Neural progenitor cell (in vitro differentiated cells): Measurements from ENCODE around the gene ZNRF1. TPM values are rescaled to one million over a fixed set of nuclear protein-coding genes. Genes with fewer than 3 reads are reported as not detected.

Experiments used
- DNase-seq: peaks from one replicate; pipeline ENCODE4 v3.0.0-alpha.2; 2016; ENCODE audit warnings: low spot score
- H2AFZ ChIP-seq: fragments of 200-600 bp; sonication (generic); replicated peaks from 2 replicates; pipeline ENCODE4 v1.6.1; 2016; ENCODE audit warnings: antibody characterized with exemption
- H3F3A ChIP-seq: fragments of 200-600 bp; sonication (generic); 2 replicates; pipeline ENCODE4 v1.6.1; 2016; ENCODE audit warnings: antibody characterized with exemption, low read depth
- H3K27ac ChIP-seq: fragments of 200-600 bp; sonication (generic); 2 replicates; pipeline ENCODE4 v1.5.1; 2016; ENCODE audit warnings: mild to moderate bottlenecking
- H3K27me3 ChIP-seq: fragments of 200-600 bp; sonication (generic); 2 replicates; pipeline ENCODE4 v1.6.1; 2016; ENCODE audit warnings: mild to moderate bottlenecking, moderate library complexity
- H3K36me3 ChIP-seq: fragments of 200-600 bp; sonication (generic); 2 replicates; pipeline ENCODE4 v1.5.1; 2016
- H3K4me1 ChIP-seq: fragments of 200-600 bp; sonication (generic); 2 replicates; pipeline ENCODE4 v1.6.1; 2016; ENCODE audit warnings: mixed run types
- H3K4me2 ChIP-seq: fragments of 200-600 bp; sonication (generic); 2 replicates; pipeline ENCODE4 v1.6.1; 2016
- H3K4me3 ChIP-seq: fragments of 200-600 bp; sonication (generic); 2 replicates; pipeline ENCODE4 v1.5.1; 2016
- H3K79me2 ChIP-seq: fragments of 200-600 bp; sonication (generic); 2 replicates; pipeline ENCODE4 v1.6.1; 2016; ENCODE audit warnings: low read depth
- H3K9ac ChIP-seq: fragments of 200-600 bp; sonication (generic); 2 replicates; pipeline ENCODE4 v1.6.1; 2016
- H3K9me3 ChIP-seq: fragments of 200-600 bp; sonication (generic); 2 replicates; pipeline ENCODE4 v1.5.1; 2016; ENCODE audit warnings: low read depth
- H4K20me1 ChIP-seq: fragments of 200-600 bp; sonication (generic); 2 replicates; pipeline ENCODE4 v1.6.1; 2016; ENCODE audit warnings: low read depth
- H3K27ac Mint-ChIP-seq: 3 replicates; pipeline ENCODE4 v1.8.0; 2021; ENCODE audit warnings: mixed read lengths
- H3K27me3 Mint-ChIP-seq: 2 replicates; pipeline ENCODE4 v1.8.0; 2022; ENCODE audit warnings: low read depth, mild to moderate bottlenecking, inconsistent platforms, moderate library complexity, mixed read lengths; ENCODE audit not compliant: insufficient read depth
- H3K36me3 Mint-ChIP-seq: 3 replicates; pipeline ENCODE4 v1.8.0; 2021; ENCODE audit warnings: mixed read lengths
- H3K4me1 Mint-ChIP-seq: 3 replicates; pipeline ENCODE4 v1.8.0; 2021; ENCODE audit warnings: mixed read lengths
- H3K4me3 Mint-ChIP-seq: 3 replicates; pipeline ENCODE4 v1.8.0; 2021; ENCODE audit warnings: mild to moderate bottlenecking, moderate library complexity, mixed read lengths
- H3K9me3 Mint-ChIP-seq: 3 replicates; pipeline ENCODE4 v1.8.0; 2020; ENCODE audit warnings: mixed read lengths
- CTCF ChIP-seq: fragments of 200-600 bp; sonication (generic); IDR thresholded peaks from 2 replicates; pipeline ENCODE4 v1.5.1; 2017; ENCODE audit warnings: antibody characterized with exemption, mild to moderate bottlenecking
- EZH2 ChIP-seq: fragments of 200-600 bp; sonication (generic); IDR thresholded peaks from 2 replicates; pipeline ENCODE4 v1.6.1; 2017; ENCODE audit warnings: antibody characterized with exemption, mild to moderate bottlenecking, moderate library complexity
- EZH2phosphoT487 ChIP-seq: fragments of 200-600 bp; sonication (generic); IDR thresholded peaks from 2 replicates; pipeline ENCODE4 v1.6.1; 2017; ENCODE audit warnings: antibody characterized with exemption
- total RNA-seq: library from RNA; depleted of rRNA; stranded (reverse); fragments of >200 nt; gene quantifications from 2 replicates; pipeline ENCODE4 v1.2.3, GENCODE V29; 2015; ENCODE audit warnings: low replicate concordance

The ZNRF1 gene
- total RNA-seq, 1 donor from 2014 or later, result 9.3 TPM

GRCh38 chr16:75110637-75111513 lies 112.1 kb downstream of the ZNRF1 start:
- peaks cover 26% of the 10 kb centered on the region for H3K4me1 ChIP-seq
- no peak overlapping the region for H3K4me3 ChIP-seq
- peaks cover 2% of the 10 kb centered on the region for H3K36me3 Mint-ChIP-seq
- no peaks in the 10 kb centered on the region for H3K79me2 ChIP-seq
- peaks cover 31% of the 10 kb centered on the region for H4K20me1 ChIP-seq
- H3K27me3 Mint-ChIP-seq, result peaks cover 9% of the 10 kb centered on the region
- H2AFZ ChIP-seq, result no peak overlapping the region
- TF ChIP-seq EZH2phosphoT487 (no peak), CTCF (peak; percentile 84)
- H3K36me3 ChIP-seq, result no peaks in the 10 kb centered on the region
- peak; percentile 95 for DNase-seq
- no peaks in the 10 kb centered on the region for H3K27me3 ChIP-seq
- no peak overlapping the region for H3K27ac ChIP-seq
- peak overlapping the region; percentile 49 for H3K4me2 ChIP-seq
- peaks cover 23% of the 10 kb centered on the region for H3F3A ChIP-seq
- no peaks in the 10 kb centered on the region for H3K9me3 Mint-ChIP-seq
- H3K4me1 Mint-ChIP-seq, result peaks cover 48% of the 10 kb centered on the region
- no peak overlapping the region for H3K9ac ChIP-seq
- peak overlapping the region; percentile 50 for H3K4me3 Mint-ChIP-seq
- peak overlapping the region; percentile 90 for H3K27ac Mint-ChIP-seq
- no peaks in the 10 kb centered on the region for H3K9me3 ChIP-seq

- H3F3A ChIP-seq, result peaks cover 29% of the 10 kb centered on the region
- Mint-ChIP-seq H3K27ac (peak overlapping the region; percentile 53), H3K27me3 (peaks cover 5% of the 10 kb centered on the region), H3K36me3 (no peaks in the 10 kb centered on the region), H3K9me3 (no peaks in the 10 kb centered on the region), H3K4me3 (no peak overlapping the region), H3K4me1 (peaks cover 45% of the 10 kb centered on the region)
- no peaks in the 10 kb centered on the region for H3K36me3 ChIP-seq
- H2AFZ ChIP-seq, result no peak overlapping the region
- H4K20me1 ChIP-seq, result peaks cover 25% of the 10 kb centered on the region
- H3K4me1 ChIP-seq, result peaks cover 22% of the 10 kb centered on the region
- no peak for DNase-seq
- no peak overlapping the region for H3K4me2 ChIP-seq
- H3K27ac ChIP-seq, result no peak overlapping the region
- no peaks in the 10 kb centered on the region for H3K79me2 ChIP-seq
- H3K9ac ChIP-seq, result no peak overlapping the region
- TF ChIP-seq EZH2, result no peak
- TF ChIP-seq CTCF, result no peak
- no peak for TF ChIP-seq EZH2phosphoT487
- H3K9me3 ChIP-seq, result no peaks in the 10 kb centered on the region
- H3K27me3 ChIP-seq, result no peaks in the 10 kb centered on the region
- no peak overlapping the region for H3K4me3 ChIP-seq
Measured at GRCh38 chr16:75111514-75111940, 112.7 kb downstream of the ZNRF1 start.

DNA sequence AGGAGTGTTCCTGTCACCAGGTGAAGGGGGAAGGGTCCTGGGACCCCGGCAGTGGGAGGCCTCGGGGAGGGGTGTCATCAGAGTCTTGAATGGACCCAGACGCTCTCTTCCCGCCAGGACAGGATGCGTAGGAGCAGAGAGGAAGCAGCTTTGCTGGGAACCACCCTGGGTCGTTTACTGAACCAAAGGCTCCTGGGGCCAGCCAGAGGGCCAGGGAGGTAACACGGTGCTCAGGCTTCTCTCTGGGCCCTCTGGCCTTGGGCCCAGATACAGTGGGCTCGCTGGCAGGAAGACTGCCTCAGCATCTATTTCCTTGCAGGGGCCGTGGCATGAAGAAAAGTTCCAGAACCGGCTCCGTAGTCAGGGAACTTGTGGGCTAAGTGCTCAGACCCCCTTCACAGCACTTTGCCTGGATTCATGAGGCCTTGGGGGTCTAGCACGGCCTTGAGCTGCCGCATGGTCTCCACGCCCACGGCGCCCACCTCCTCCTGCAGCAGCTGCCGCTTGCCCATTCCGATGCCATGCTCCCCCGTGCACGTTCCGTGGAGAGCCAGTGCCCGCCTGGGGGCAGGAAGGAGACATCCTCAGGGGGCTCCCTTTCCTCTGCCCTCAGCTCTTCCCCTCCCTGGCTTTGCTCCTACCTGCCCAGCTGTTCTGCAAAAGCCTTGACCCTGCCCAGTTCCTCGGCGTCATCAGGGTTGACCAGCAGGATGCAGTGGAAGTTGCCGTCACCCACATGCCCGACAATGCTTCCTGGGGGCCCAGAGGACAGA lies 113.3 kb downstream of the ZNRF1 start:
- H3K27me3 Mint-ChIP-seq, result peaks cover 5% of the 10 kb centered on the region
- Histone ChIP-seq H3K4me2 (no peak overlapping the region), H3K36me3 (no peaks in the 10 kb centered on the region), H3K4me1 (peaks cover 20% of the 10 kb centered on the region), H3K4me3 (no peak overlapping the region), H3K79me2 (no peaks in the 10 kb centered on the region), H2AFZ (no peak overlapping the region), H3K27ac (no peak overlapping the region), H3K9ac (no peak overlapping the region), H3K27me3 (no peaks in the 10 kb centered on the region), H3F3A (peaks cover 36% of the 10 kb centered on the region), H4K20me1 (peaks cover 22% of the 10 kb centered on the region), H3K9me3 (no peaks in the 10 kb centered on the region)
- no peaks in the 10 kb centered on the region for H3K9me3 Mint-ChIP-seq
- no peak for DNase-seq
- H3K27ac Mint-ChIP-seq, result peak overlapping the region; percentile 53
- H3K4me1 Mint-ChIP-seq, result peaks cover 43% of the 10 kb centered on the region
- H3K36me3 Mint-ChIP-seq, result no peaks in the 10 kb centered on the region
- no peak for TF ChIP-seq EZH2
- TF ChIP-seq EZH2phosphoT487, result no peak
- no peak for TF ChIP-seq CTCF
- H3K4me3 Mint-ChIP-seq, result no peak overlapping the region
